ENCODE results near the gene MED9. TPM values are rescaled to one million over a fixed set of nuclear protein-coding genes. Genes with fewer than 3 reads are reported as not detected.

MED9 gene
- total RNA-seq, 1 experiment from 2014 or later = 12.7 TPM

DNA sequence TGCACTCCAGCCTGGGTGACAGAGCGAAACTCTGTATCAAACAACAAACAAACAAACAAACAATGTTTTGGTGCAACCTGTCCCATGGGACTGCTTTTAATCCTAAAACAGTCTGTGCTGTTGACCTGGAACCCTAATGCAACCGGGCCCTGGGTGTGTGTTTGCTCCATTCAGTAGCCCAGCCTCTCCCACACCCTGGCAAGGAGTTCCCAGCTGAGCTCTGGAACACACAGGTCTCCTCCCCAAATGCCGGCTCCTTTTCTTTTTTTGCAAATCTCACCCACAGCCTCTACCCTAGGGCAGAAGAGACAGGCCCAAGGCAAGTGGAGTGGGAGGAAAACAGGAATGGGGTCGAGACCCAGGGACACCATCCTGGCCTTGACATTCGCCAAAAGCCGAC is 49.2 kb downstream of the MED9 start:
- Mint-ChIP-seq H3K27ac (ENCODE audit: unreplicated experiment) (no peak overlapping the region), H3K4me3 (ENCODE audit: low read depth, unreplicated experiment) (no peak overlapping the region), H3K9me3 (ENCODE audit: low read depth, unreplicated experiment) (no peaks in the 10 kb centered on the region), H3K27me3 (ENCODE audit: unreplicated experiment) (no peaks in the 10 kb centered on the region), H3K36me3 (ENCODE audit: insufficient read depth, unreplicated experiment) (peaks cover 3% of the 10 kb centered on the region), H3K4me1 (ENCODE audit: low read depth, unreplicated experiment) (no peaks in the 10 kb centered on the region)
- intact Hi-C loops (cut with micrococcal nuclease; ENCODE audit: unreplicated experiment) = no loop called here
- no peak for DNase-seq
- TF ChIP-seq, protein P1, sequence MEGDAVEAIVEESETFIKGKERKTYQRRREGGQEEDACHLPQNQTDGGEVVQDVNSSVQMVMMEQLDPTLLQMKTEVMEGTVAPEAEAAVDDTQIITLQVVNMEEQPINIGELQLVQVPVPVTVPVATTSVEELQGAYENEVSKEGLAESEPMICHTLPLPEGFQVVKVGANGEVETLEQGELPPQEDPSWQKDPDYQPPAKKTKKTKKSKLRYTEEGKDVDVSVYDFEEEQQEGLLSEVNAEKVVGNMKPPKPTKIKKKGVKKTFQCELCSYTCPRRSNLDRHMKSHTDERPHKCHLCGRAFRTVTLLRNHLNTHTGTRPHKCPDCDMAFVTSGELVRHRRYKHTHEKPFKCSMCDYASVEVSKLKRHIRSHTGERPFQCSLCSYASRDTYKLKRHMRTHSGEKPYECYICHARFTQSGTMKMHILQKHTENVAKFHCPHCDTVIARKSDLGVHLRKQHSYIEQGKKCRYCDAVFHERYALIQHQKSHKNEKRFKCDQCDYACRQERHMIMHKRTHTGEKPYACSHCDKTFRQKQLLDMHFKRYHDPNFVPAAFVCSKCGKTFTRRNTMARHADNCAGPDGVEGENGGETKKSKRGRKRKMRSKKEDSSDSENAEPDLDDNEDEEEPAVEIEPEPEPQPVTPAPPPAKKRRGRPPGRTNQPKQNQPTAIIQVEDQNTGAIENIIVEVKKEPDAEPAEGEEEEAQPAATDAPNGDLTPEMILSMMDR (IDR thresholded peaks at IDR 0.05; ENCODE audit: unreplicated experiment) = no peak
- CTCF ChIA-PET = no interaction called here
- BruUV-seq (replicated peaks) = no TSS peak

DNA sequence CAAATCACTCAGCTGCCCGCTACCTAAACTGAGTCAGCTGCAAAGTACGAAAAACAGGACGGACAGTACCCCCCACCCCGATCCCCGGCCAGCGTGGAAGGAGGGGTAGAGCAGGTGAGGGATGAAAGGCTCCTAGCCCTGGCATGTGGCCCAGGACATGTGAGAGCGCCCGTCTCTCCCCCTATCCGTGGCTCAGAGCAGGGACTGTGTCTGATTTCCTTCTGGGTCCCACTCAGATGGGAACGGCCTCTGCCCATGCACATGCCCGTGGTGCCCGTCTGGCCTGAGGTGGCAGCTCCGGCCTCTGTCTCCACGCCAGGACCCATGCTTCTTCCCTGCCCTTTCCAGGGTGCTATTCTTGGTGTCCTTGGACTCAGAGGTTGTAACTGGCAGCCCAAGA is 49.6 kb downstream of the MED9 start:
- TF ChIP-seq, protein P1 (IDR thresholded peaks at IDR 0.05; ENCODE audit: unreplicated experiment) = no peak
- no peaks in the 10 kb centered on the region for H3K9me3 Mint-ChIP-seq (ENCODE audit: low read depth, unreplicated experiment)
- no TSS peak for BruUV-seq (replicated peaks)
- H3K4me1 Mint-ChIP-seq (ENCODE audit: low read depth, unreplicated experiment) = no peaks in the 10 kb centered on the region
- intact Hi-C loops (cut with micrococcal nuclease; ENCODE audit: unreplicated experiment) = no loop called here
- no peak overlapping the region for H3K4me3 Mint-ChIP-seq (ENCODE audit: low read depth, unreplicated experiment)
- H3K27me3 Mint-ChIP-seq (ENCODE audit: unreplicated experiment) = no peaks in the 10 kb centered on the region
- no peak overlapping the region for H3K27ac Mint-ChIP-seq (ENCODE audit: unreplicated experiment)
- DNase-seq = no peak
- H3K36me3 Mint-ChIP-seq (ENCODE audit: insufficient read depth, unreplicated experiment) = peaks cover 3% of the 10 kb centered on the region
- CTCF ChIA-PET = no interaction called here

DNA sequence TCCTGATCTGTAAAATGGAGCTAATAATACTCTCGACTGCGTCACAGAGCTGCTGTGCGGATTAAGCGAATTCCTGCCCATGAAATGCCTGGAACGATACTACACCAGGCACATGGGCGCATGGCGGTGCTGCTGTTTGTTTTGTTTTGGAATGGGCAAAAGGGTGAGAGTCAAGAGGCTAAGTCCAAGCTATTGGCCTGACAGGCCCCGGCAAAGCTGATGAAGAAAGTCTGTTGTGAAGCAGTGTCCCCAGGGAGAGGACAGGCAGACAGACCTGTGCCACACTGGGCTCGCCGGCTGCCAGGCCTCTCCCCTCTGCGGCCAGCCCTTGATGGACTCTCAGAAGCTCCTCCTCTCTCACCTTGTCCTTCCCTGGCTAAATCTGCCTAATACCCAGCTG is 50.7 kb downstream of the MED9 start:
- Mint-ChIP-seq H3K4me3 (ENCODE audit: low read depth, unreplicated experiment) (no peak overlapping the region), H3K27ac (ENCODE audit: unreplicated experiment) (no peak overlapping the region), H3K36me3 (ENCODE audit: insufficient read depth, unreplicated experiment) (no peaks in the 10 kb centered on the region), H3K4me1 (ENCODE audit: low read depth, unreplicated experiment) (no peaks in the 10 kb centered on the region), H3K9me3 (ENCODE audit: low read depth, unreplicated experiment) (no peaks in the 10 kb centered on the region), H3K27me3 (ENCODE audit: unreplicated experiment) (no peaks in the 10 kb centered on the region)
- no peak for DNase-seq
- TF ChIP-seq, protein P1 (IDR thresholded peaks at IDR 0.05; ENCODE audit: unreplicated experiment) = no peak
- no TSS peak for BruUV-seq (replicated peaks)
- intact Hi-C loops (cut with micrococcal nuclease; ENCODE audit: unreplicated experiment) = no loop called here
- CTCF ChIA-PET = interaction anchor here (0.7 kb wide), 1 partner anchor 20 kb away, joined by 3 read pairs; no protein-coding TSS in a partner anchor

DNA sequence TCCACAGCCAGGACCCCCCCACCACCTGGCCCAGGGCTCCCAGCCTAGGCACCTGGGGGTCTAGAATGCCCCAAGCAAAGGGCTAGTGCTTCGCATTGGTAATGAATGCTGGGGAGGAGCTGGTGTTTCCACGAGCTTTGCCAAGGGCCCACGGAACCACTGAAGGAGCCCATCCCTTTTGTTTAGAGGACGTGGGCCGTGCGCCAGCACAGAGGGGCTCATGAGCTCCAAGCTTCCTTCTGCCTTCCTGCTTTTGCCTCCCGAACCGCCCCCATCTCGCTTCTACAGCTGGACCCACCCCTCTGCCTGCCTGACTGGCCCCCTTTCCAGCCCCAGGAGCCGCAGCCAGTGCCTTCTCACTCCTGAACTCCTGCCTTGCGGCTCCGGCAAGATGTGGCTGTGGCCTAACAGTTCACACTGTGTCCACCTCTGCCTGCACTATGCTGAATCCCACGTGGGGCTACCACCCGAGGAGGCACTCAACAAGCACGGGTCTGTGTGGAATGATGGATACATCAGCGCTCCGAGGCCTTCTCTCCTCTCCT is 51.2 kb downstream of the MED9 start:
- DNase-seq = no peak
- no TSS peak for BruUV-seq (replicated peaks)
- Mint-ChIP-seq H3K36me3 (ENCODE audit: insufficient read depth, unreplicated experiment) (no peaks in the 10 kb centered on the region), H3K4me1 (ENCODE audit: low read depth, unreplicated experiment) (no peaks in the 10 kb centered on the region), H3K27me3 (ENCODE audit: unreplicated experiment) (no peaks in the 10 kb centered on the region), H3K4me3 (ENCODE audit: low read depth, unreplicated experiment) (no peak overlapping the region), H3K27ac (ENCODE audit: unreplicated experiment) (no peak overlapping the region), H3K9me3 (ENCODE audit: low read depth, unreplicated experiment) (no peaks in the 10 kb centered on the region)
- TF ChIP-seq, protein P1 (IDR thresholded peaks at IDR 0.05; ENCODE audit: unreplicated experiment) = no peak
- CTCF ChIA-PET = no interaction called here
- intact Hi-C loops (cut with micrococcal nuclease; ENCODE audit: unreplicated experiment) = no loop called here
